ENCODE results near the gene GNB4. TPM values are rescaled to one million over a fixed set of nuclear protein-coding genes. Genes with fewer than 3 reads are reported as not detected.

The GNB4 gene
- total and polyA plus RNA-seq, 2 donors (not counting 3 experiments of a cell fraction or from before 2014, with no cell fraction given): 30.3 to 62.6 TPM

- intact Hi-C loops (cut with micrococcal nuclease) (no loop called here), dilution Hi-C loops (cut with MboI; ENCODE audit: extremely low pct_ligation_motif_present, low sequenced_read_pairs) (no loop called here)
- no peaks in the 10 kb centered on the region for H4K20me1 ChIP-seq (replicated peaks; ENCODE audit: control insufficient read depth, extremely low read depth, insufficient read depth, low read length)
- H3K4me1 ChIP-seq (ENCODE audit: control insufficient read depth, extremely low read depth, insufficient read depth, low read length): no peaks in the 10 kb centered on the region
- no peak for DNase-seq (ENCODE audit: low read depth, low spot score)
- H3K27me3 ChIP-seq (ENCODE audit: control insufficient read depth in 2 of 2, insufficient read depth in 2 of 2, low read length in 2 of 2): no peaks in the 10 kb centered on the region
- peaks cover 19 to 29% of the 10 kb centered on the region in 2 experiments for H3K36me3 ChIP-seq (ENCODE audit: control insufficient read depth in 2 of 2, extremely low read depth in 1 of 2, insufficient read depth in 2 of 2, low read length in 2 of 2)
- H3K9ac ChIP-seq (replicated peaks; ENCODE audit: extremely low read depth, insufficient read depth, low read length): no peak overlapping the region
- TF ChIP-seq EZH2 (IDR thresholded peaks at IDR 0.05; ENCODE audit: borderline replicate concordance, low read depth, low read length, severe bottlenecking) (no peak), POLR2A (IDR thresholded peaks at IDR 0.05; ENCODE audit: low read depth, low read length) (no peak), JUN (IDR thresholded peaks at IDR 0.05; ENCODE audit: borderline replicate concordance, insufficient read depth, insufficient read length, low read depth) (no peak), FOS (IDR thresholded peaks at IDR 0.05; ENCODE audit: borderline replicate concordance, insufficient read depth, low read length) (no peak), GATA2 (IDR thresholded peaks at IDR 0.05; ENCODE audit: insufficient read depth, insufficient read length, low read depth, low read length) (no peak), POLR2AphosphoS5 (IDR thresholded peaks at IDR 0.05; ENCODE audit: insufficient read depth, low read depth, low read length) (no peak), MYC (IDR thresholded peaks at IDR 0.05; ENCODE audit: low read depth, low read length) (no peak), CTCF (IDR thresholded peaks at IDR 0.05; ENCODE audit: extremely low read depth in 1 of 2, insufficient read depth in 1 of 2, low read depth in 1 of 2, low read length in 2 of 2) (no peak)
- TF ChIP-seq, protein P1, sequence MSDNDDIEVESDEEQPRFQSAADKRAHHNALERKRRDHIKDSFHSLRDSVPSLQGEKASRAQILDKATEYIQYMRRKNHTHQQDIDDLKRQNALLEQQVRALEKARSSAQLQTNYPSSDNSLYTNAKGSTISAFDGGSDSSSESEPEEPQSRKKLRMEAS (IDR thresholded peaks at IDR 0.05; ENCODE audit: insufficient read depth, insufficient read length): no peak
- no TSS peak for BruUV-seq (replicated peaks)
- no peak overlapping the region for H3K4me3 ChIP-seq (replicated peaks in 1 of 3; ENCODE audit: insufficient read depth in 1 of 3, low read depth in 1 of 3, low read length in 3 of 3)
- H3K27ac ChIP-seq (ENCODE audit: insufficient read depth, low read depth, low read length): no peak overlapping the region
- CTCF ChIA-PET: no interaction called here
- POLR2A ChIA-PET: no interaction called here
- H3K9me1 ChIP-seq (replicated peaks; ENCODE audit: control insufficient read depth, extremely low read depth, insufficient read depth, low read length): no peaks in the 10 kb centered on the region
- no peak overlapping the region for H2AFZ ChIP-seq (ENCODE audit: low read depth, low read length)
- no peaks in the 10 kb centered on the region for H3K79me2 ChIP-seq (ENCODE audit: control insufficient read depth, insufficient read depth, low read length)
- no peak for FAIRE-seq
- no peaks in the 10 kb centered on the region for H3K9me3 ChIP-seq (replicated peaks; ENCODE audit: control insufficient read depth, insufficient read depth, low read length)
- no peak overlapping the region for H3K4me2 ChIP-seq (ENCODE audit: insufficient read depth, low read length)
Observed at GRCh38 chr3:179410331-179410730, 40.9 kb downstream of the GNB4 start.

All from endothelial cell of umbilical vein (primary cell).